HG03196 (cell line): ENCODE measurements around the gene RNASE8.

Experiments used
- ATAC-seq: cut with Tn5 transposase; IDR thresholded peaks from one replicate; pipeline ENCODE4 v1.9.1; 2021; ENCODE audit not compliant: unreplicated experiment

Gene RNASE8

DNA sequence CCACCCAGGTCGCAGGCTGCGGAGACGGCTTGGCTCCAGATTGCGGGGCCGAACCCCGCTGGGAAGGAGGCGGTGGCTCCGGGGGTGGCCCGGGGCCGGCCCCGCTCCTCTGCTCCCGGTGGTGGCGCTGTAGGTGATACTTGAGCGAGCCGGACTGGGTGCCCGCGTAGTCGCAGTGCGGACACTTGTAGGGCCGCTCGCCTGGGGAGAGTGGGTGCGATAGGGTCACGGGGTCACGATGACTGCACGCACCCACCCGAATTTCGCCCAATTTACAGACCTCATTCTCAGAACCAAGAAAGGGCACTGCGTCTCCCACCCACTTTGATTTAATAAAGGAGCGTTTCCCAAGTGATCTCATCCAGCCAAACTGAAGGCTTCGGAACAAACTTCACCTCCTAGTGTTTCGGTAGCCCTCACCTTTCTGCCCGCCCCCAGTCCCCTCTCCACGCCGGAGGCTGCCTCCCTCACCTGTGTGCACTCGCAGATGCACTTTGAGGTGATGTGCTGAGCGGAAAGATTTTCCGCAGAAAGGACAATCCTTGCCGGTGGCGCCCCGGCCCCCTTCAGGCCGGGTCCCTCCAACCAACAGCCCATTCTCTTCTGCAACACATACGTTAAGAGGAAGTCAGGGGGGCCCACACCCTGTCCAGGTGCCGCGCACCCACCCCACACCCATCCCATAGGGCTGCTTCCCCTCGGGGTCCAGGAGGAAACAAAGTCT lies 33.5 kb downstream of the RNASE8 start:
- ATAC-seq = no peak

DNA sequence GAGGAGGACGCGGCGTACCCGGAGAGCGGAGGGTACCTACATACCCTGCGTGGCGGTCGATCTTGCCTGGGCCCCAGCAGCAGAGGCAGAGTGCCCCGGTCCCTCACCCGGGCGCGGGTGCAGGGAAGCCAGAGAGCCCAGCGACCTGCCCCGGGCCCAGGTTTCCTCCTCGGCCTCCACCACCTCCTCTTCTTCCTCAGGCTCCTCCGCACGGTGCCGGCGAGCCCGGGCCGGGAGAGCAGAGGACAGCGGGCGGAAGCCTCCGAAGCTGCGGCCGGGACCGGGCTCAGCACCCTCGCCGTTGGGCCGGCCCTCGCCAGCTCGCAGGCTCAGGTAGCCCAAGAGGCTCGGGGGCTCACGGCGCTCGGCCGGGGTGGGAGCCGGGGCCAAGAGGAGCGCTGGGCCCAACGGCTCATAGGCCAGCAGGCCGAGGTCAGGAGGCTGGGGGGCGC lies 34.2 kb downstream of the RNASE8 start:
- no peak for ATAC-seq

DNA sequence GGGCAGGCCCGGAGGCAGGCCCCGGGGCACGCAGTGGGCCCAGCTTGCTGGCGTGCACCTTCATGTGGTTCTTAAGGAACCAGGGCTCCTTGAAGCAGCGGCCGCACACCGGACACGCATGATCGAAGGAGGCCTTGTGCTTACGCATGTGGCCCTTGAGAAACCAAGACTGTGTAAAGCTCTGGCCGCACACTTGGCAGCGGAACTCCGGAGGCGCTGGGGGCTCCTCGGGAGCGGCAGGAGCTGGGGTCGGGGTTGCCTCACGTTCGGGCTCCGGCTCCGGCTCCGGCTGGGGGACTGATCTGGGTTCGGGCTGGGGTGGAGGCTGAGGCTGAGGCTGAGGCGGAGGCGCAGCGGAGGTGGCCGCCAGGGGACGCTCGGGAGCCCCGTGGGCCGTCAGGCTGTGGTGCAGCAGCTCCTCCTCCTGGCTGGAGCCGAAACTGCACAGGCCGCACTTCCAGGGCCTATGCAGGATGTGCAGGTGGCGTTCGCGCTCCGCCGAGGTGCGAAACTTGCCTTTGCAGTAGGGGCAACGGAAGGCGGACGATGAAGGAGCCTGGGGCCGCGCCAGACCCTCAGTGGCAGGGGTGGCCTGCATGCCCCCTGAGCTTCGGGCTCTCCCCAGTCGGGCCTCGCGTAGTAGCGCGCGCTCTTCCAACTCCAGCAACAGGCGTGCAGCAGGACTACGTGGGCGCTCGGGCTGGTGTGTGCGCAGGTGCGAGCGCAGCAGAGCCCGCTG lies 34.8 kb downstream of the RNASE8 start:
- ATAC-seq = no peak

DNA sequence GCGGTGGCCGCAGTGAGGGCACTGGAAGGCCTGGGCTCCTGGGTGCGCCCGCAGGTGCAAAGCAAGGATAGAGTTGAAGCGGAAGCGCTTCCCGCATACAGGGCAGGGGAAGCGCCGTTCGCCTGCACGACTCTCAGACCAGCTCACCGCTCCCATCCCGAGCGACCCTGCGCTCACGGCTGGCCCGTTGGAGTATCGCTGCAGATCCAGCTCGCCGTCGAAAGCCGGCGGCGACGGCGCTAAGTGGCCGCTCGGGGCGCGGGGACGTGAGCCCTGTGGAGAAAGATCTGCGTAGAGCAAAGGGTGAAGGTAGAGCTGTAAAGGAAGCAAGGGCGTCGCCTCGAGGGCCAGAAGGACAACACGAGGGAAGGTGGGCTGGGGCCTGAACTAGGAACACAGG lies 35.4 kb downstream of the RNASE8 start:
- ATAC-seq = no peak

DNA sequence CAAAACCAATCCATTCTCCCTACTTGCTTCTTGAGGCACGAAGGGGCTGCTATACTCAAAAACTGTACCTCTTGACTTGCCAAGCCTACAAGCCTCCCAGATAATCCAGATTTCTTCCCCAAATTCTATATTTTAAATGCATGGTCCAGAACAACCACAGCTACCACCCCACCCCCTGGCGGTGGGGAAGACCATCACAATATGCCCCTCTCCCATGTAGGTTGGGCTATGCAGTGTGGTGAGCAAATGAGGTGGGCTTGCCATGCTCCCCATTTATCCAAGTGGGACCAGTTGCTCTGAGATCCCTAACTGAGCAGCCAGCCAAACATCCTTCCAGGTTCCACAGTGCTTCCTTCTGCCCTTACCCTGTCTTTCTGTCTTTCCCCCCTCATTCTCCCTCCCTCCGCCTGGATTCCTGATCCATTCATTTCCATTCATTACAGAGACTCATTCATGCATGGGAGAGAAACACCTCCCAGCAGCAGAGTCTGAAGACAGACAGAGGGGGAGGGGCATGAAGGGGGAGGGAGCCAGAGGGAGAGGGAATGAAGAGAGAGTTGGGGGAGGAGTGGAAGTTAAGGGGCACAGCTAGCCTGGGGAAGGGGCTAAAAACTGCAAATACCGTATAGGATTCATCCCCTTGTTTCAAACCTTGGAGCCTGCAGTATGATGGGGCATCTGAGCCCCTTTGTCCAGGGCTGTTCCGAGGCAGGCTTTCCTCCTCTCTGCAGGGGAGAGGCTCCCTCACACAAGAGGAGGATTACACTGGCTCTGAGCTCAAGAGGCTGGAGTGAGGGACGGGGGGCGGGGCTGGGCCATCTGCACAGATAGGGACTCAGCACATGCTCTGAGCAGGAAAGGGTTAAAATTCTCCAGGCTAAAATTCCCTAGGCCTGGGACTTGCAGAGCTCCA lies 36.4 kb downstream of the RNASE8 start:
- no peak for ATAC-seq

DNA sequence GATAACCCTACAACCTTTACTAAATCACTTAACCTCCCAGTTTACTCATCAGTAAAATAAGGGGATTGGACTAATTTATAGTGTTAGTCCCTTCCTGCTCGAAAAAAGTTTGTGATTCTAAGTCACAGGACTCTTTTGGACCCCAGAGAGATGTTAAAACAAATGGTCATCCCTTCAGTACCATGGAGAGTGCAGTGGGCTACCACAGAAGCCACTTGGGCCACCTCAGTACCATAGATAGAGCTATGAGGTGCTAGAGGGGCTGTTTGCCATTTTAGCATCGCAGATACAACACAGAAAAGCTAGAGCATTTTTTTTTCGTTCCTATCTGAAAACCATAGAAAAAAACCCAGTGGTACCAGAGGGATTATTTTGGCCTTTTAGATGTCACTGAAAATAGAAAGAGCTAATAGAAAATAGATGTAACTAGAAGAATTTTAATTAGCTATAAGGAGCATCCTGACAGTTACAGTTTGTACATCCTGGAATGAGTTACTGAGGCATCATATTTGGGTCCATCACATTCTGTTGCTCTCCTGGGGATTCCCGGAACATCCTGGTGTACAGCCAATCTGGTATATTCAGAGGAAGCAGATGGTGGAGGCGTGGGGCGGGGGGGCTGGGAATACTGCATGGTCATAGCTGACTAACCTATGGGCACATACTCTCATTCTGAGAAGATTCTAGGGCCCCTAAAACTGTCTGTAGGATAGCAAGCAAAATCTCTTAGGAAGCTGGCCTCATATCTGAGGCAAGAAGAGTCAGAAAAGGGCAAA lies 38.0 kb downstream of the RNASE8 start:
- no peak for ATAC-seq

DNA sequence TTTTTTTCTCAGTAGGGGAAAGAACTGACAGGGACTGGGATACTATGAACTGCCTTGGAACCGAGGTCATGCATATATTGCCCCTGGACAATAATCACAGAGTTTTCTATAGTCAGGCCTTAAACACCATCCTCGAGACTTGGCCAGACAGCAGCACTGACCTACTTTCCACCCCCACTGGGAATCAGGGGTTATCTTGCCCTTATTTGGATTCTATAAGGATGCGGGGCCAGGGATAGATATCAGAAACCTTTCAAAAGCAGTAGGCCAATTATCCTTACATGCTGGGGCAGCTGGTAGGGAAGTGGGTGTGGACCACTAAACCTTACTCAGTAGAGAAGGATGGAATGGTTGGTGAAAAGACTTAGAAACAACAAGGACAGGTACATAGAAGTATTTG lies 38.8 kb downstream of the RNASE8 start:
- no peak for ATAC-seq

DNA sequence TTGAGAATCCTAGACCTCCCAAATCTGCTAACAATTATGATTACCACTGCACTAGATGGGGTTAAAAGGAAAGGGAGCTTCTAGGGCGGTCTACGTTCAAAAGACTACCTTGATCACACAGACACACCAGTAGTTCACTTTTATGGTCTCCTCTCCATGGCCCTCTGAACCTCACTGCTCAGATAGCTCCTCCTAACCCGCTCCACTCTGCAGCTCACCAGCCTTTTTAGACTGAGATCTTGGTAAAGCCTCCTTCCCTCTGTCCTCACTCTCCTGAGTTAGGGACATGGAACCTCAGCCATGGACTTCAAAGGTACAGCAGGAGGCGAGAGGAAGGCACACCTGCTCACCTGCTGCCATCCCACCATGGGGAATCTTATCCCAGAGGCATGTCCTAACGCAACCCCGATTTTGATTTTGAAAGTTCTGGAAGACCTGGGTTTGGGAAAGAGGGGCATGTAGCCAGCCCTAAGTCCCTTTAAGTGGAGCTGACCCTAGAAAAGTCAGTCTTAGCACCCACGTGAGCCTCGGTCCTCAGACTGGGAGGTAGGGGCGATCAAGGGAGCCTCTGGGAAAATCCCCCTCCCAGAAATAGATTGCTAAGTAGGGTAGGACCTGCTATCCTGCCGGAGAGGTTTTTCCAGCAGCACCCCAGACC lies 39.5 kb downstream of the RNASE8 start:
- ATAC-seq = no peak

DNA sequence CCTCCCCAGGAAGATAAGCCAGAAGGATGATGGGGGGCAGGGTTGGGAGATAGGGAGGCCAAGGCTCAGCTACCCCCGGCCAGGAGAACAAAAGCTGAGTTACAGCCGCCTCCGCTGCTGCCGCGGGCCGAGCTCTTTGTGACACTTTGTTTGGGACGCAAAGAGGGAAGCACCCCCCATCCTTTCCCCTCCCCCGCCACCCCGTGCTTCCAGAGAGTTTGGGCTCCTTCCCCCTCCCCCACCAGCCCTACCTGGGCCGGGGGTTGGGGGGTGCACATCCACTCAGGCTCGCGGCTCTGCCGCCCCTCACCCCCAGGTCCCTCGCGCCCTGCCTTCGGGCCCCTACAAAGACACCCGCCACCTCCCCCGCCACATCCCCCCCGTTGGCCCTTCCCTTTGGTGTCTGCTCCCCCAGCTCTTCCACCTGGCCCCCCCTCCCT lies 40.0 kb downstream of the RNASE8 start:
- no peak for ATAC-seq

DNA sequence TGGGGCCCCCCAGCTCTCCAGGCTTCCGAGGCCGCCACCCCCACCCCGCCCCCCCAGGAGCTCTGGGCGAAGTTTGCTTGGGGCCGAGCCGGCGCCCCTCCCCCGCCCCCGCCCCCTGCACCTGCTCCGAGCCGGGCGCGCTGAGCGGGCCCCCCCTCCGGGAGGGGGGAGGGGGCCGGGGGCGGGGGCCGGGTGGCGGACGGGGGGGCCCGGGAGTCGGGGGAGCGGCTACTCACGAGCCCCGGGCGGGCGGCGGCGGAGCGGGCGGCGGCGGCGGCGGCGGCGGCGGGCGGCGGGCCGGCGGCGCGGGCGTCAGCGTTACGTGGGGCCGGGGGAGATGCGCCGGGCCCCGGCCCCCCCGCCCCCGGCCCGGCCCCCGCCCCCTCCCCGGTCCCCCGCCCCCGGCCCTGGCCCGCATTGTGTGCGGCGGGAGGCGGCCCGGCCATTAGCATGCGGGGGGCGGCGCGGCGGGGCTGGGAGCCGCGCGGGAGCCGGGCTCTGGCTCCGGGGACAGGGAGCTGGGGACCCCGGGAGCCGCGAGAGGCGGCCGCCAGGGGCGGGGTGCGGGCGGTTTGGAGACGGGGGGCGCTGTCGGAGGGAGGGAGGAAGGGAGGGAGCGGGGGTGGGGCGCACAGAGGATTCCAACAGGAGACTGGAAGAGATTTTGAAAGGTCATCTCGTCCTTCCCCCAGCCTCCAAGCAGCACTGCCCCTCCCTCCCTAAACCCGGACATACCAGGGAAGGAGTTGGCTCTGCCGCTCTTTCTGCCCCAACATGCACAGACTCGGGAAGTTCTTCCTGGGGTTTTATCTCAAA lies 40.7 kb downstream of the RNASE8 start, which contains the start of gene ZNF219:
Gene ZNF219, minus strand, starts transcription at position 580 of the 816 bp plus-strand sequence. CDS start 5,064 bp downstream, outside the sequence.
- no peak for ATAC-seq

DNA sequence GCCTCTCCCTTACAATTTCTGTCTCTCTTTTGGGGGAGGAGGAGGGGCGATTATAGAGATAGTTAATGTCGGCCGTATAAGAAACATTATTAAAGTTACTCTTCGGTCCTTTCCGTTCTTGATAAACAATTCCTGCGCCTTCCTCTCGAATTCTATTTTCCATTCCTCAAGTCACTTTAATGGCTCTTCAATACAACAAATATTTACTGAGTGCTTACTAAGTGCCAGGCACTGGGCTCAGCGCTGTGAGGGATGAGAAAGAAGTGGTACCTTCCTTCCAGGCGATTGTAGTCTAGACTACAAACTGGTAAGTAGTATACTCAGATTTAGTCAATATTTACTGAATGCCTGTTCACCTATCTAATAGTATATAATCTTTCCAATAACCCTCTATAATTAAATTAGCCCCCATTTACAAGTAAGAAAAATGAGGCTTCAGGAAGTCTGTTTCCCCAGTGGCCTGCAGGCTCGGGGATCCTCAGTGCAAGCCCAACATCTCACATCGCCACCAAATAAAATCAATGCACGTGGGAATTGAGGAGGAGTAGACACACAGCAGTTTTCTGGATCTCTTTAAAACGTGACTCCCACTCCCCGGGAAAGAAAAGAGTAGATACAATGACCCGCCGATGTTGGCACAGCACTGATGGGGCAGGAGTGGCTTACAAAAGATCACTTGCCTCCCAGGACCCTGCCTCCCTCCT lies 41.4 kb downstream of the RNASE8 start:
- no peak for ATAC-seq

DNA sequence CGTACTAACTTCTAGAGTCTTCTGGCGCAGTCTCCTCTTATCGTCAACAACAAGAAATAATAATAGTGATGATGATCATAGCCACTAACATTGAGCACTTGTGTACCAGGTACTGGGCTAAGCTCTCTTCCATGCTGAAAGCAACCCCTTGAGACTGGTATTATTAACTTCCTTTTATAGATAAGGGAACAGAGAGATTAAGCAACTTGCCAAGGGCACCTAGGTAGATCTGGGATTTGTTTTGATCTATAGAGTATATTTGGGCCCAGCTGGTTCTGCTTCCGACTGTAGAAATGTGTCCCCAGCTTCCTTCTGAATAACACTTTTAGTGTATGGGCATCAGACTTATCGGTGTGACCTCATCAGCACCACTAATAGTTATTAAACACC lies 42.0 kb downstream of the RNASE8 start:
- ATAC-seq = no peak

DNA sequence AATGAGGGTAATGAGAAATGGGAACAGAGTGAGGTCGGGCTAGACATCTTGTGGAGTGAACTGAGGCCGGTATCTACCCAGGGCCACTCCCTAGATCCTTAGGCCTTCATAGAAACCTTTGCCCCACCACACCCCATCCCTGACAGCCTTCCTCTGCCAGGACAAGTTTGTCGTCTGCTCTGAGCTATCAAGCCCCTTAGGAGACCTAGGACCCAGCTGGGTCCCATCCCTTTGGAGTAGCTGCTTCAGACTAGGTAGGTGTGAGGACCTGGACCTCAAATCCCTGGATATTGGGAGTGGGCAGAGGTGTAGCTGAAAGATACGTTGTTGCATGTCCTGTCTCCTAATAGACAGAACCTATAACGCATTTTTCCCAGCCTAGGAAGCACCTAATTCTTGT lies 43.3 kb downstream of the RNASE8 start, which contains the start of gene TMEM253:
Gene TMEM253, plus strand, starts transcription at position 136 of the 400 bp plus-strand sequence. CDS start 278 bp downstream, outside the sequence.
- no peak for ATAC-seq

DNA sequence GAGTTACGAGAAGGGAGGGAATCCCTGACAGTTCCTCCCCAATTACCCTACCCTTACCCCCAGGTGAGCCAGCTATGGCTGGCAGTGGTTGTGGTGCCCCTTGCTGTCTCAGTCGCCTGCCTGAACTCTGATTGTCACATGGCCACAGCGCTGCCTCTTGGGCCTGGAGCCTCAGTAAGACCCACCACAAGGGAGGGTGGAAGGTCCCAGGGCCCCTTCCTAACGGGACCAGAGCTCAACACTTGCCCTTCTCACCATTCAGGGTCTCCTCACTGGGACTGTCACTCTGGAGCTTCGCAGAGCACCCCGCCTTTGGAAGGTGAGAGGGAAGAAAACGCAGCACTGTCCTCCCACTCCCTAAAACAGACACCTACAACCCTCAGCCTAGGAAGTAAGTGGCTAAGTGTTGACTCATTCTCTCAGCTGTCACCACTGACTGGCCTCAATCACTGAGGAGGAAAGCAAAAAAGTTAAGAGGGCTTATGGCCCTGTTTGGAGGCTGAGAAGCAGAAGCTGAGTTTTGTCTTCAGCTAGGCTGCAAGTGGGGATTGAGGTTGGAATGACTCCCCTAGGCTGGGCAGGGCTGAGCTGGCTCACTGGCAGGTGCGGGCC lies 44.3 kb downstream of the RNASE8 start:
- no peak for ATAC-seq

DNA sequence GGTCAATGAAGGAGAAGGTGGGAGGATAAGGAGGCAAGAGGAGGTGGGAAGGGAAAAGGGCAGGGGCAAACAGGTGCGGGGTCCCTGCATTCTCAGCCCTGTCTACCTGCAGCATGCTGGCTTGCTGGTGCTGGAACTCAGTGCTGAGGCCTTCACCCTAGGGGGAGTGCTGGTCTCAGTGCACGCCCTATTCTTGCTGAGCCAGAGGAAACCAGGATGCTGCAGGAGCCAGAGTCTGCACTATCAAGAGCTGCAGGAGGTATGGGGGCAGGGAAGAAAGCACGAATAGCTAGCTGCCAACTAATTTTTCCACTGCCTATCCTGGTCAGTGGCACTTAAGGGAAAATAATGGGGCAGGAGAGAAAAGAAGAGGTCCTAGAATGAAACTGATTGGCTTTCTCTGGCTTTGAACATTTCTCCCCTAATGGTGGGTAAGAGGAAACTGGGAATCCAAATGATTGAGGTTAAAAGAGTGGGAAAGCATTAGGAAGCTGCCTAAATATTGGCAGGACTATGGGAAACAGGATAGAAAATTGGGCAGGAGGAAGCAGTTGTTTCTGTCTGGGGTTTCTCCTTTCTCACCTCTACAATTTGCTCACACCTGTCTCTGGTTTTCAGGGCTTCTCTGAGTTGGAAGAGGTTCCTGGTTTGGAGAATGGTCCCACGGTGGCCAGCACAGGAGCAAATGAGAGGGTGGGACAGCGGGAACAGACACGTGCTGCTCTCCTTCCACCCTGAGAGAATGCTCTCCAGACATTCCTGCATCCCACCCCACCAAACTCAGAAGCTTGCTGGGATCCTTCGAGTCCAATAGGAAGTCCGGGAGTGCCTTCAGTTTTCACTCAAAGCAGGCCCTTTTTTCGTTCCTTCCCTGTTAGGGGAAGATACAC lies 45.1 kb downstream of the RNASE8 start:
- ATAC-seq = no peak

DNA sequence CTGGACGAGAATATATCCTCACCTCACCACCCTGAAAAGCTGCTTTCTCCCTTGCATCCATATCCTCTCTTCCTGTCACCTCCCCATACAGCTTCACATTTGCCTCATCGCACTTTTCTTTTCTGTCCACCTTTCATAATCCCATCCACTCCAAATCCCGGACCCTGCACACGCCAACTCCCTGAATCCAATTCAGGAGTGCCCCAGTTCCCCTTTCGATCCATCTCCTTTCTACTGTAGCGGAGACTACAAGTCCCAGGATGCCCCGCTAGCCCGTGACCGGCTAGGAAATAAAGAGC lies 45.7 kb downstream of the RNASE8 start:
- no peak for ATAC-seq
